HG03175 (cell line): Measurements from ENCODE around the gene IFT122.

ENCODE experiments used
- ATAC-seq: cut with Tn5 transposase; IDR thresholded peaks from one replicate; pipeline ENCODE4 v1.9.1; 2021; ENCODE audit warnings: mild to moderate bottlenecking, moderate library complexity; ENCODE audit not compliant: unreplicated experiment

Gene IFT122

DNA sequence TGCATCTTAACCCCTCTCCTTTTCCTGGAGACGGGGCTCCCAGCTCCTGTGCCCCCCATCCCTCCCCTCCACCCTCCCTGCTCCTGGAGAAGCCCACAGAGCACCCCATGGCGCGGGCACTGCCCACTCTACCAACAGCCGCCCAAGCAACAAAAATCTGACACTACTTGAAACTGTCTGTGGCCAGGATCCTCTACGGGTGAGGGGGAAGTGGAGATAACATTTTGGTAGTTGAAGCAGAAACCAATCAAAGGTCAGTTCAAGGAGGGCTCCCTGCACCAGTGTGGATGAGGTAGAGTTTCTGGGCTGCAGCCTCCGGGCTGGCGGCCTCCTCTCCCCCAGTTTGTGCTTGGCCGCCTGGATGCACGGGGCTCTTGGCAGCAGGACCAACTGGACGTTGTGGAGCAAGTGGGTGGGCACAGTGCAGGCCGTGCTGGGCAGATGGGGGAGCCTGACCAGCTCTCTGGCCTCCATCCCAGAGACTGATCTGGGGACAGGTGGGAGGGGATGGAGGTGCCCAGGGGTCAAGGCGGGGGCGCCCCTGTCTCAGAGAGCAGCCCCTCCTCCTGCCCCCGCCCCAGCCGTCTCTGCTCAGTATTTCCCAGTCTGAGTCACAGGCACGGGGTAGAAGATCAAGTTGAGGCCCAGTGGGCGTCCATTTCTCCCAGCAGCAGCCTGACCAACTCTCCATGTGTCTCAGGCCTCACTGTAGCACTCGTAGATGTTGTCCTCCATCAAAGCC is 115.8 kb downstream of the IFT122 start:
- no peak for ATAC-seq

DNA sequence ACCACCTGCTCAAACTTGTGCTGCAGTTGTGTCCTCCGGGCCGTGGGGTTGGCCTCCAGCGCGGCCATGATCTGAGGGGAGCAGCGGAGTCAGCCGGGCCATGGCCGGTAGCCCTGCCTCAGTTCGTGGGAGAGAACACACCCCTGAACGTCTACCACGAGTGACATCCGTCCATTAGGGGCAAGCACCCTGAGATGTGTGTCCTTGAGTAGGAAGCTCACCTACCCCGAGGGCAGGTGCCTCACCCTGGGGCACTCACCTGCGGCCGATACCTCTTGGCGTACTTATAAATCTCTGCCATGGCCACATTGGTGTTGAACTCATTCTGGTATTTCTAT is 116.3 kb downstream of the IFT122 start:
- ATAC-seq = no peak

DNA sequence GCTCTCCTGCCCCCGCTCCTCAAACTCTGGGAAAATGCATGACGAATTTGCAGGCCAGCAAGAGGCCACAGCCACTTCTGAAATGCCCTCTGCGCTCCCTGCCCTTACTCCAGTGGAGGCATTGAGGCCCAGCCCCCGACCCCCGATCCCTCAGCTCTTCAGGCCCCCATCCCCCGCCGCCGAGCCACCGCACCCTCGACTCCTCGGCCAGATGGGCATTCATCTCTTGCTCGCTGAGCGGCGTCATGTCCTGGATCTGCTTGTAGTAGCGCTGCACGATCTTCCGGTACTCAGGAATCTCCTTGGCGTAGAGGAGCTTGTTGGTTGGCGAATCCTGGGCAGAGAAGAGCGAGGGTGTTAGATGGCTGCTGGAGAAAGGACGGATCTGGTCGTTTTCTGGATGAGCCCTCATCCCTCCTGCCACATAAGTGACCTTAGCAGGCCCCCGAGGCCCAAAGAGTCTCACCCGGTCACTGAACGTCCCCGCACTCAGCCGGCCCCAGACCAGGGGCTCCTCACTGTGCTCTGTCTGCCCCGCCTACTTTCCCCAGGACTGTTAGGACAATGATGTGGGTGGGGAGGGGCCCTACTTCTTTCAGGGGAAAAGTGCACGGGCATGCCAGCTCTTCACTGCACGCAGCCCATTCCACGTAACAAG is 117.0 kb downstream of the IFT122 start:
- ATAC-seq = no peak

DNA sequence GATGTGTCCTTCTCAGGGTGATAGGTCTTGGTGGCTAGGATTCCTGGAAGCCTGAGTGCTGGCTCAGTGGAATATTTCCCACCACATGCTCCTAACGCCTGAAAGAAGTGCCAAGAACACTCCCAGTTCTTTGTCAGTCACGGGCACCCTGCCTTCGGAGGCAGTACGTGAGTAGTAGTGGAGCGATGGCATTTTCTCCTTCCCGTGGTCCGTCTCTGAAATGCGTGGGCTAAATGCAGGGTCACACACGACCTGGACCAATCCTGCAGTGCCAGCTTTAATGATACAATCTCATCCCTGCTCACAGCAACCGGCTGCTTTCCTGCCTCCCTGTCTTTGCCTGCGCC is 117.5 kb downstream of the IFT122 start:
- ATAC-seq = no peak

DNA sequence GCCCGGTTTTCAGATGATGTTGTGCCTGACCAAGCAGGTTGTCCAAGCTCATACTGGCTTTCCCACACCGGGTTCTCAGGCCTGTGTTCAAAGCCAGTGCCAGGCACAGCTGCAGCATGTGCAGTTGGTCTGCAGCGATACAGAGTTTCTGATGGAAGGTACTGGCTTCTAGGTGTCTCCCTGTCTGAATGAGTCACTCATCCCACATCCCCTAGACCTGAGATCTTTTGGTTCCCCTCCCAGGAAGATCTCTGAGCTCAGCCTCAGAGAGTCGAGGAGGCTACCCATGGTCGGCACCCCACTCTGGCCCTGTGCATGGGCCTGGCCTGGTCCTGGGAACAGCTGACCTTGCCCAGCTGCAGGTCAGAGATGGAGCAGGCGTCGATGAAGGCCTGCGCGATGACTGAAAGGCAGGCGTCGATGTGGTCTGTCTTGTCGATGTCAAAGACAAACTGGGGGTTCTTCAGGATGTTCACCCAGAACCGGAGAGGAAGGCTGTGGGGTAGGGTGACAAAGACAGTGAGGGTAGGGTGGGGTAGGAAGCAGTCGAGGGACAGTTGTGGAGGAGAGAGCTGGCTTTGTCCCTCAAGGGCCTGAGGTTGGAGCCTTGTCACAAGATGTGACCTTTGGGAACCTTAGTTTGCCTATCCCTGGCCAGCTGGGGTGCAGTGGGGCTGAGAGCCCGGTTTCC is 118.2 kb downstream of the IFT122 start:
- ATAC-seq = no peak

DNA sequence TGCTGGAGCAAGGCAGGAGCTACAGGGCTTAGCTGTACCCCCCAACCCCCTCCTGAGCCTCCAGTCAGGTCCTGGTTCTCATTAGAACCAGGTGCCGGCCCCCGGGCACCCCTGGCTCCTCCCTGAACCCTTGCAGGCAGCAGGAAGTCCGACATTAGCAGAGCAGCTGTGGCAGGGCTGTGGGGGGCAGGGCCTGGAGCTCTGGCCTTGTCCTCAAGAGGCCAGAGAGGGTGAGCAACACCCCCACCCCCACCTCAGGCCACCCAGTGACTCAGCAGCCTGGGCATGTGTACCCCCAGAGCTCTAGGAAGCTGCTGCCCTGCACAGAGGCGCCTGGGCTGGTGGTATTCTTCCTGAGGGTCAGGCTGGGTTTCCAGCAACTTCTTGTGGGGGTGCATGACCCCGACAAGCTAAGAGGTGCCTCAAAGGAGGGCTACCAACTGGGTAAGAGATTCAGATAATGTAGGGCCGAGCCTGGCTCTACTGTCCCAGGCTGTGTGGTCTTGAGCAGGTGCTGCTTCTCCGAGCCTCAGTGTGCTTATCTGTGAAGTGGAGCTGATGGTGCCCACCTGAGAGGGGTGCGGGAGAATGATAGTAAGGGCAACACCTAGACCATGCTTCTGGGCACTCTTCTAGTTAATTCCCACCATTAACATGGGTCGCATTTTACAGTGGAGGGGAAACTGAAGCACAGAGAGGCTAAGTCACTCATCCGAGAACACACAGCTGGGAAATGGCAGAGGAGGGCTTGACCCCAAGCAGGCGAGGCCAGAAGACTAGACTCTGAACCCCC is 118.9 kb downstream of the IFT122 start:
- ATAC-seq = no peak

DNA sequence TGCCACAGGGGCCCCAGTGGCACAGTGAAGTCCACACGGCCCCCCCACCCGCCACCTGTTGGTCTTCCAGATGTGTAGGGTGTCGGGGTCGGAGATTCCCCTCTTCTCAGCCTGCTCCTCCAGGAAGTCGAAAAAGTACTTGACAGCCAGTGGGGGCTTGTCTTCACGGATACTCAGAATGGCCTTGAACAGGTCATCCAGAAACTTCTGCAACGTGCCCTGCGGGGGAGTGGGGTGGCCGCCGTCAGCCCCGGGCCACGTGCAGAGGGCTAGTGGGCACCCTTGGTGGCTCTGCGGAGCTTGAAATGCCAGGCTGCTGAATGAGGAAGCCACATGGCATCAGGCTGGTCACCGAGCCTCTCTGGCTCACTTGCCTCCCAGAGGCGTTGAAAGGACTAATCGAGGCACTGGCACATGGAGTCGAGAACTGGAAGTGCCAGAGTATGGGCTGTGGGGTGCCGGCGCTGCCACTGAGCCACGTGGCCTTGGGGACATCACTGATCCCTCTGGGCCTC is 119.6 kb downstream of the IFT122 start:
- ATAC-seq = no peak

DNA sequence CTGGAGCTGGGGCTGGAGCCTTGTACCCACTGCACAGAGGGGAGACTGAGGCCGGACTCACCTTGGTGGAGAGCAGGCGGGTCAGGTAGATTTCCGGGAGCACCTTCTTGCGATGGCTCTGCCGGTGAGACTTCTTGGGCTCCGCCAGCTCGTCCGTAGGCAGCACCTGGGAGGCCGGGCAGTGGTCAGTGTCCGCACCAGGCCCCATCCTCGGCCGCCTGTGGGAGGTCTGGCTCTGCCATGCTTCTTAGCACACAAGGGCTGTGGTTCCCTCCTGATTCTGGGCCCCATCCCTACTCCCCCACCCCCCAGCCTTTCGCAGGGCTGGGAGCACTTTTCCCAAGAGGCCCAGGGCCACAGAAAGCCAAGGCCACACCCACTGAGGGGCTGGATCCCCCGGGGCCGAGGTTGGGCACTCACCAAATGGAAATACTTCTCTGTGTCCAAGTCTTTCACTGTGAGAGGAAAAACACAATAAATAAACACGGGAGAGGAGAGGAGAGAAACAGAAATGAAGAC is 120.3 kb downstream of the IFT122 start:
- no peak for ATAC-seq

DNA sequence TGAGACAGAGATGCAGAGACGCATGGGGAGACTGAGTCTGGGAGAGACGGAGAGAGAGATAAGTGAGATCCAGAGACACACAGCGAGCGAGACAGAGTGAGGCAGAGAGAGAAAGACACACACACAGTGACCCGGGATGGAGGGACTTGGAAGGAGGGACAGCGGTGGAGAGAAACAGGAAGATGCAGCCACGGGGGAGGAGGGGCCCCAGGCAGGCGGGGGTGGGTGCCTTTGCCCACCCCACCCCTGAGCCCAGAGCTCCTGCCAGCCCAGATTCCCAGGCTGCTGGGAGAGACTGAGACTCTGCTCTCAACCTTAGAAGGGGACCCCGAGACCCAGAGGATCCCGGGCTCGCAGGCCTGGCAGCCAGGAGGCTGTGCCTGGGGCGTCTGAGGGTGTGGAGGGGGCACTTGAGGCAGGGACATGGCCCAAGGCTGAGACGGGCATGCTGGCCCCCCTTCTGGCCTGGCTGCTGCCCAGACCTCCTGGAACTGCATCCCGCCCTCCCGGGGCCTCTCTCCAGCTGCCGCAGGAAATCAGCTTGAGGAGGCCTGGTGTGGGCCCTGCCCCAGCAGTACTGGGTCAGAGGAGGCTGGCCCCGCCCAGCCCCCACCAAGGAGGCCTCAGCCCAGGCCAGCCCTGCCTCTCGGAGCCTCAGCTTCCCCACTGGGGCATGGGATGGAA is 121.0 kb downstream of the IFT122 start:
- ATAC-seq = no peak

DNA sequence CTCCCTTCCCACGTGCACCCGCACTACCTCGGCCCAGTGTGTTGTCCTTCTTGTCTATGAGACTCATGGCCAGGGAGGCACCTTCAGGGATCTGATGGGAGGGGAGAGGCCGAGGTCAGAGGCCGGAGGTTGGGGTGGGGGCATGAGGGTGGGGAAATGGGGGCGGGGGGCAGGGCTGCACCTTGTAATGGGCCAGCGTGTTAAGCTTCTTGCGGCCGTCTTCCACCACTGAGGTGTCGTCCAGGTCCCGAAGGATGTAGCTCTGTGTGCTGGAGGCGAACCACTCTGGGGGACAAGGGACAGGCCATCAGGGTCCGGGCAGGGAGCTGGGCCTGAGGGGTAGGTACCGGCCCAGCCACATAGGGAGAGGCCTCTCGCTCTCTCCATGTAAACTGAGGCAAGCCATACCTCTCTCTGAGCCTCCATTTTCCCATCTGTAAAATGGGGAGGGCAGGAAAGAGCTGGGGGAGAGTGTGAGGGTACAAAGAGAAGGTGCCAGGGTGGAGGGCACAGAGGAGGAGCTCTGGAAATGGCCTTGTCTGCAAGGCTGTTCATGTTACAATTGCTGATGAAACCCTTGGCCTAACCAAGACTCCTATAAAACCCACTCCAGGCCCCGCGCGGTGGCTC is 121.7 kb downstream of the IFT122 start:
- no peak for ATAC-seq

DNA sequence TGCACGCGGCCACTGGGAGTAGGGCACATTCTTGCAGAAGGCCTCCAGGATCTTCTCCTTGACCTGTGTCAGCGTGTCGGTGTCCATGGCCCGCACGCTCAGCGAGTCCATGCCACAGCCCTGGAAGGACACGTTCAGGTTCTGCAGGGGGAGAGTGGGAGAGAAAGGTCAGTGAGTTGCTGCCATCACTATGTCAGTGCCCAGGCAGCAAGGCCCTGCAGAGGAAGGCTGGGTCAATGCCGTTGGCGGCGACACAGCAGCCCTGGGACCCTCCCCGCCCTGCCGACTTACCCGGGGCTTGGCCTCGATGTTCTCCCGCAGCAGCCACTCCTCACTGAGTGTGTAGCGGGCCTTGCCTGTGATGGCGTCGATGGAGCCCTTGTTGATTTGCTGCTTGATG is 122.8 kb downstream of the IFT122 start:
- ATAC-seq = no peak

DNA sequence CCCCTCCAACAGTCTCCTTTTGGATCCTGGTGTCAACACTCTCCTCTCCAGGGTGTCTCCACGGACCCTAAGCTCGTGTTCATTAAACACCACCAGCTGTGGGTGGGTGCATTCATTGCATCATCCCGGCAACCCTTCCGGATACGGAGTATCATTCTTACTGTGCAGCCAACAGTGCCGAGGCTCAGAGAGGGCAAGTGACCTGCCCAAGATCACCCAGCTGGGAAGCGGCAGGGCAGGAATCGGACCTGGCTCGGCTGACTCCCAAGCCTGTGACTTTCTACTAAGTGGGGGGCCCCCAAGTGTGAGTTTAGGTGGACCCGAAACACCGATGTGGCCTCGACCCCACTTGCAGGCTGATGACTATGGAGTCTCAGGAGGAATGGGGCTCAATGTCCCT is 123.3 kb downstream of the IFT122 start:
- no peak for ATAC-seq

DNA sequence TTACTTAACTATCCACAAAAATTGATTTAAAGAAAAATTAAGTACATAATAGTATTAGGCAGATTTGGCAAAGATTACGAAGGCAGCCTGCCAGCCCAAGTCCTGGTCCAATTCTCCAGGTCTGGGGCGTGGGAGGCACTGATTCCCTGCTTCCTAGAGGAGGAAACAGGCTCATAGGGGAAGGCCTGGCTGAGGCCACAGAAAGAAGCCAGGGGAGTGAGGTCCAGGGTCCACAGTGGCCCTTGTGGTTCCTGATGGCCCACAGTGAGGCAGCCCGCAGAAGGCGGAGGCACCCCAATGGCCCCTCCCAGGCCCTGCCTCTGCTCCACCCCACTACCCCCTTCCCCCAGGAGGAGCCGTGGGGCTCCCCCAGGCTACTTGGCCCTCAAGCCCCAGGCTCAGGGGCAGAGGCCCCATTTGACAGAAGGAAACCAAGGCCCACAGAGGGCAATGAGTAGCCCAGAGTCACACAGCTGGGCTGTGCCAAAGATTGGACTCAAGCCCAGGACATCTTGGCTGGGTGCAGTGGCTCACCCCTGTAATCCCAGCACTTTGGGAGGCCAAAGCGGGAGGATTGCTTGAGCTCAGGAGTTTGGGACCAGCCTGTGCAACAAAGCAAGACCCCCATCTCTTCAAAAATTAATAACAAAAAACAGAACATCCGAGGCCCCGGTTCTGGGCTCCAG is 124.0 kb downstream of the IFT122 start:
- no peak for ATAC-seq

DNA sequence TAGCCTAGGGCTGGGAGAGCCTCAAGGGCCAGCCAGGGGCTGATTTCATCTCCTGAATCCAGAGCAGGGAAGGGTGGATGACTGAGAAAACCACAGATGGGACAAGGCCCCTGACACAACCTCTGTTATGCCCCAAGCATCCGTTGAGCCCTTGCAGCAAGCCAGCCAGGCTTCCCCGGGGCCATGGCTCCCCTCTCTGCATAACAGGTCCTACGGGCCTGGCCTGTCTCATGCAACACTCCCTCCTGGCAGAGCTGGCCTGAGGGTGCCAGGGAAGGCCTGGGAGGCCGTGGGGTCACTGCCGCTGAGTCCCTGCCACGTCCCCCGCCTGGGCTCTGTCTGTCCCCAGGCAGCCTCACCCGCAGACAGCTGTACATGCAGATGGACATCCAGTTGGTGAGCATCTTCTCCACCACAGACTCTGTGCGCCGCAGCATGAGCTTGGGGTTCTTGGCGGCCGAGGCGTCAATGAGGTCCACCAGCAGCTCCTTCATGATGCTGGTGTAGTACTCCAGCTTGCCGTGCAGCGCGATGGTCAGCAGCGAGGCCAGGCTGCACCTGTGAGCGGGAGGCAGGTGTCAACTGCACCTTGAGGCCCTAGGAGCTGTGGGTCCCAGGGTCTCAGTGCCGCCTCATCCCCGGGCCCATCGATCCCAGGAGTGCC is 125.1 kb downstream of the IFT122 start:
- no peak for ATAC-seq

DNA sequence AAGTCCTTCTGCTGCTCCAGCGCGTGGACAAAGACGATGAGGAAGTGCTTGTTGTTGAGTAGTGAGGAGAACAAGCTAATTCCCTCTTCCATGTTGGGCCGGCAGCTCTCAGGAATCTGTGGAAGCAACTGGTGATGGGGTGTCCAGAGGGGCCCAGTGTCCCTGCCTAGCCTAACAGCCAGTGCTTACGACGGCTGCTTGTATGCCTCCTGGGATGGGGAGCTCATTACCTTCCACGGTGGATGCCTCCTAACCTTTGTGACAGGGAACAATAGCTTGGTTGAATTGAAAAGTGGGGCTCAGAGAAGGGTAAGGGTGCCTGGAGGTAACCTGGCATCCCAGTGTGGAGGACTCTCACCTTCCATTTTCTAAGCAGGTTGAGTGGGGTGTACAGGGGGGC is 125.9 kb downstream of the IFT122 start:
- no peak for ATAC-seq

DNA sequence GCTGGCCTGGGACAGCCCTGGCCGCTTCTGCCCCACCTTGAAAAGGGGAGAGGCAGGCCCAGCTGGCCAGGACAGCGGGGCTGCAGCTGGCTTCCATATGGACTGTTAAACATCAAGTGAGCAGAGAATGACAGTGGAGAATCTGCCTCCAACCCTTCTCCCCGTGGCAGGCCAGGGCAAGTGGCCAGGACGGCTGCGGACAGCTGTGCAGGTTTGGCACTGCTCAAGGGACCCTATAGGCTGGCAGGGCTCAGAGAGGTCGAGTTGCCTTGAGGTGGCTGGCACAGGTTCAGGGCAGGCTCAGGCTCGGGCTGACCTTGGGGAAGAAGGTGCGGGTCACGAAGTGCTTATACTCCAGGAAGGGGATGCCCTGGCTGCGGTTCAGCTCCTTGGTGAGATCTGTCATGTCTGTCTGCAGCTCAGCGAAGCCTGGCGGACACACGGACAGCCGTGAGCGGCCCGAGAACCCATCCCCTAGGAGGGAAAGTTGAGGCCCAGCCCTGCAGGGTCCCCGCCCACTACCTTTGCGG is 127.2 kb downstream of the IFT122 start:
- no peak for ATAC-seq

DNA sequence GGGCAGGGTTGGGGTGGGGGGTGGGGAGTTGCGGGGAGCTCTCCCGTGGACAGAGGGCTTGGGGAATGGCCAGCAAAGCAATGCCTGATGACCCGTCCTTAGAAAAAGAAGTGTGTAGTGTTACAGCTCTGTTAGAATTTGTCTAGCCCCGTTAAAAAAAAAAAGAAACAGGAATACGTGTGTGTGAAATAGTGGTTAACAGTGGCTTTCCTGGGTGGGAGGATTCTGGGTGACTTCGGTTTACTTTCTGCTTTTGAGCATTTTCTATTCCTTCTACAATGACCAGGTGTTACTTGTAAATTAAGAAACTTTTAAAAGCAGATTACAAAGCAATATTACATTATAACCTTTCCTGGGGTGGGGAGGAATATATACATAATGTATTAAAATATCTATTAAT is 127.9 kb downstream of the IFT122 start:
- no peak for ATAC-seq

DNA sequence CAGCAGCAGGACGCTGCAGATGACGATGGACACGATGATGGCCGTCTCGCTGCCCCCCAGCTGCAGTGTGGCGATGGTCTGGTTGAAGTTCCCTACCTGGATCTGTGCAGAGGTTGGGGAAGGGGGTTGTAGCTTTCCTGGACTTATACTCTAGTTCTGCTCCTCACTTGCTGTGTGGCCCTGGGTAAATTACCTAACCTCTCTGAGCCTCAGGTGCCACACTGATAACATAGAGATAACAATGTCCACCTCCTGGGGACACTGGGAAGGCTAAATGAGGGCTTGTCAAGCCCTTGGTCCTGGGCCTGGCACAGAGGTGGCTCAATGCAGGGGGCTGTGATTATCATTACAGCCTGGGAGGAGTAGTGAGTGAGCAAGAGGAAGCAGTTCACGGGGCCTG is 129.8 kb downstream of the IFT122 start:
- no peak for ATAC-seq
